Measurements from ENCODE around the gene UNC93B1.
A peak's percentile ranks its signal among the peaks of the same experiment; 100 is the strongest.

The UNC93B1 gene

DNA sequence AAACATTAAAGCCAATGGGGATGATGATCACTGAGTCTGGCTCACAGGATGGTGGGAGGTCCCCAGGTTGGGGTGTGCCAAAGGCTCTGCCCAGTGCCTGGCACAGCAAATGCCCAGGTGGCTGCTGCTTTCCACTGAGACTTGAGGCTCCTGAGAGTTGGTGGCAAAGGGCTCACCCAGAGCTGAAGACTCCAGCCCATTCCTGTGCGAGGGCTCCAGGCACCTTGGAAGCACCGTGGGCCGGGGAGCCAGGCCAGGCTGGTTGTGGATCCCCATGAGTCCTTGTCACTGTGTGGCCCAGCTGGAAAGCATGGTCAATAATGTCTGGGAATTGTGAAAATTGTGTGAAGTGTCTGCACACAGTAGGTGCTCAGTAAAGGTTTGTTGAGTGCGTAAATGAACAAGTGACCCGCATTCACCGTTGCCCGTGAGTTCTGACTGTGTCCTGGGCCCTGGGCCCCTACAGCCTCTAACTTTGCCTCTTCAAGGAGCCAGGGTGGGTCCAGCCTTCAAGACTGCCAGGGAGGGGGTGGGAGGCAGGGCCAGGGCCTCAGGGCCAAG lies 2.8 kb upstream of the UNC93B1 start:
- Mint-ChIP-seq H3K27me3 (ENCODE audit: low read depth) (peaks cover 53% of the 10 kb centered on the region), H3K9me3 (no peaks in the 10 kb centered on the region), H3K27ac (no peak overlapping the region), H3K4me1 (peaks cover 22% of the 10 kb centered on the region), H3K4me3 (peak overlapping the region in 2 of 3 experiments; percentile 43 to 53), H3K36me3 (ENCODE audit: low read depth) (no peaks in the 10 kb centered on the region)
- TF ChIP-seq, protein P1, sequence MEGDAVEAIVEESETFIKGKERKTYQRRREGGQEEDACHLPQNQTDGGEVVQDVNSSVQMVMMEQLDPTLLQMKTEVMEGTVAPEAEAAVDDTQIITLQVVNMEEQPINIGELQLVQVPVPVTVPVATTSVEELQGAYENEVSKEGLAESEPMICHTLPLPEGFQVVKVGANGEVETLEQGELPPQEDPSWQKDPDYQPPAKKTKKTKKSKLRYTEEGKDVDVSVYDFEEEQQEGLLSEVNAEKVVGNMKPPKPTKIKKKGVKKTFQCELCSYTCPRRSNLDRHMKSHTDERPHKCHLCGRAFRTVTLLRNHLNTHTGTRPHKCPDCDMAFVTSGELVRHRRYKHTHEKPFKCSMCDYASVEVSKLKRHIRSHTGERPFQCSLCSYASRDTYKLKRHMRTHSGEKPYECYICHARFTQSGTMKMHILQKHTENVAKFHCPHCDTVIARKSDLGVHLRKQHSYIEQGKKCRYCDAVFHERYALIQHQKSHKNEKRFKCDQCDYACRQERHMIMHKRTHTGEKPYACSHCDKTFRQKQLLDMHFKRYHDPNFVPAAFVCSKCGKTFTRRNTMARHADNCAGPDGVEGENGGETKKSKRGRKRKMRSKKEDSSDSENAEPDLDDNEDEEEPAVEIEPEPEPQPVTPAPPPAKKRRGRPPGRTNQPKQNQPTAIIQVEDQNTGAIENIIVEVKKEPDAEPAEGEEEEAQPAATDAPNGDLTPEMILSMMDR (IDR thresholded peaks at IDR 0.05; ENCODE audit: unreplicated experiment in 3 of 3), result no peak

DNA sequence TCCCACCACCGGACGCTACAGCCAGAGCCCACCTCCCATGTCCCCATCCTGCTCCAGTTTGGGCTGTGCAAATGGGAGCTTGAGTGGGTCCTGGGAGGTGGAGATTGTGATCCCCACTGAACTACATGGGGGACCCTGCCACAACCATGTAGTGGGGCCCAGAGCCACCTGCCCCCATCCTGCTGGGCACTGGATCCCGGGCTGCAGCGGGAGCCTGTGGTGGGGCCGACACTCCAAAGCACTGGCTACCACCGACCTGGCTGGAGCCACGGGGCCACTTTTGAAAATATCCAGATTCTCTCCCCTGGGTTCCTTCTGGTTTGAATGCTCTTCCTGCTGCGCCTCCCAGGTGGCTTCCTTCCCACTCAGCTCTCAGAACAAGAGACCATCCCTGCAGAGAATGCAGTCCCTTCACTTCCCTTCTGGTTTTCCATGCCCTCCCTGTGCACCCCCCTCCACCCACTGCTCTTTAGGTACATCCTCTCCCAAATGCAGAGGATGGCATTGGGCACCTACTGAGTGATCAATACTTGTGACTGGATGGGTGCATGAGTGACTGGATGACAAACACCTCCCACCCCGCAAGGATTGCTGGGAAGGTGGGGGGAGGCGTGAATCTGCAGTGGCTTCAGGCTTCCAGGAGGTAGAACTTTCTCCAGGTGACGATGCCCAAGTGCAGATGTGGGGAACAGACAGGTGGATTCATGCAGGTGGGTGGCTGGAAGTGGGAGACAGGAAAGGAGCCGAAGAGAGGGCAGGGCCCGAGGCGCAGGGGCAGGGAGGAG lies 846 bp upstream of the UNC93B1 start:
- Mint-ChIP-seq H3K9me3 (no peaks in the 10 kb centered on the region), H3K27me3 (ENCODE audit: low read depth) (peaks cover 47% of the 10 kb centered on the region), H3K27ac (no peak overlapping the region), H3K4me3 (peak overlapping the region; percentile 75 to 83 (median 82)), H3K4me1 (peaks cover 14% of the 10 kb centered on the region), H3K36me3 (ENCODE audit: low read depth) (no peaks in the 10 kb centered on the region)
- TF ChIP-seq, protein P1 (IDR thresholded peaks at IDR 0.05; ENCODE audit: unreplicated experiment in 3 of 3), result no peak

DNA sequence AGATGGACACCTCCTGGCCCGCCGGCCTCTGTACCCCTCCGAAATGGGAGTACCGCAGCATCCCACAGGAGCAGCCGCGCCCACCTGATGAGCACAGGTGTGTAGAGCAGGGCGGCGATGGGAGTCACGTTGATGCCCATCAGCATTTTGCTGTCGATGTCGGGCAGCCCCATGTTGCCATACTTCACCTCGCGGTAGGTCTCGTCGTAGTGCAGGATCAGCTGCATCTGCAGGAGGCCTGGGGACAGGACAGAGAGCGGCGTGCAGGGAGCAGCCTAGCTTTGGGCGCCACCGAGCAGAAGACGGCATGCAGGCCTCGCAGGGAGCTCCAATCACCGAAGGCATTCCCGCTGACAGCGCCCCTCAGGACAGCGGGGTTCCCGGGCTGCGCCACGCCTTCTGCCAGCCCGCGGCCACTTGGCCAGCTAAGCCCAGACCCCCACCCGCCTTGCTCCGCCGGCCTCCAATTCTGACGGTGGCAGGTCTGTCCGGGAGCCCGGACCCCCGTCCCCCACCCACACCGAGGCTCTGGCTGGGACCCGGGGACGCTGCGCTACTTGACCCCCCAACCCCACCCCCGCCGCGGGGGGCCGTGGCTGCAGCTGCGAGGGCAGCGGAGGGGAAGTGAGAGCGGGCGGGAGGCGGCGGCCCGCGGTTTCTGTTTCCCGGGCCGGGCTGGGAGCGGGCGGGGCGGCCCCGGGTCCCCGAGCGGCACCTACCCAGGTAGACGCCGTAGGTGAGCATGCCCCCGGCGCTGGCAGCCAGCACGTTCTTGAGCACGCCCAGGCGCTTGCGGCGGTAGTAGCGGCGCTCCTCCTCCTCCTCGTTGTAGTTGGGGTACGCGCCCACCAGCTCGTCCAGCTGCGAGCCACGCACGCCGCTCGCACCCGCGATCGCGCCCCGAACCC lies 705 bp downstream of the UNC93B1 start:
- Mint-ChIP-seq H3K36me3 (ENCODE audit: low read depth) (no peaks in the 10 kb centered on the region), H3K4me3 (peak overlapping the region; percentile 84 to 86 (median 84)), H3K4me1 (peaks cover 4% of the 10 kb centered on the region), H3K27me3 (ENCODE audit: low read depth) (peaks cover 44% of the 10 kb centered on the region), H3K9me3 (no peaks in the 10 kb centered on the region), H3K27ac (peak overlapping the region in 1 of 3 experiments; percentile 53)
- TF ChIP-seq, protein P1 (IDR thresholded peaks at IDR 0.05; ENCODE audit: unreplicated experiment in 3 of 3), result no peak

DNA sequence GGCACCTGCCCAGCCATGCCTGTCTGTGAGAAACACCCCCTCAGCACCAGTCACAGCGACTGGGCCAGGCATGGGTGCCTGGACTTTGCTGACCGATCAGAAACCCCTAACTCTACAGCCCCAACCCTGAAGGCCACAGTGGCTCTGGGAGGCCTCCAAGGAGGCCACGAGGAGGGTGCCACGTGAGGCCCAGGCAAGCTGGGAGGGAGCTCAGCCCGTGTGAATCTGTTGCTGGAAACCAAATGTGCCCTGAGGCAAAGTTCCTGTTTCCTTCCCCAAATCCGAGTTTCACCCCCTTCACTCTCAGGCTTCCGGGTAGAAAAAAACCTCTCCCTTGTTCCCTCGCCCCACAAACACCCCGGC lies 1.3 kb downstream of the UNC93B1 start:
- peaks cover 4% of the 10 kb centered on the region for H3K4me1 Mint-ChIP-seq
- H3K9me3 Mint-ChIP-seq, result no peaks in the 10 kb centered on the region
- H3K27ac Mint-ChIP-seq, result no peak overlapping the region
- H3K36me3 Mint-ChIP-seq (ENCODE audit: low read depth), result no peaks in the 10 kb centered on the region
- peaks cover 44% of the 10 kb centered on the region for H3K27me3 Mint-ChIP-seq (ENCODE audit: low read depth)
- H3K4me3 Mint-ChIP-seq, result peak overlapping the region; percentile 84 to 86 (median 84)
- TF ChIP-seq, protein P1 (IDR thresholded peaks at IDR 0.05; ENCODE audit: unreplicated experiment in 3 of 3), result no peak

DNA sequence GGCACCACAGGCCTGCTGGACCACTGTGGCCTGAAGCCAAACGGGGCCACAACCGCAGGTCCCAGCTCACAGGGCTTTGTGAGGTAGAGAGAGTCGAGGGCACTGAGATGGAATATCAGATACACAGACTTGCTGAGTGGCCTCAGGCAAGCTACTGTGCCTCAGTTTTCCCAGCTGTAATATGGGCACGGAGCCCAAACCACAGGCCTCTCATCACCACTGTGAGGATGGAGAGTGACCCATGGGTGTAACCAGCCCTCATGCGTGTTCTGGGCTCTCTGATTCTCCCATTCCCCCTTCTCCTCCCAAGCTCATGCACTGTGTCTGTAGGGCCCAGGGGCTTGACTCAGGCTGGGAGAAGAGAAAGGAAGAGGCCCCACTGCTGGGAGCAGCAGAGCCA lies 4.2 kb downstream of the UNC93B1 start:
- TF ChIP-seq, protein P1 (IDR thresholded peaks at IDR 0.05; ENCODE audit: unreplicated experiment in 3 of 3), result no peak
- H3K27ac Mint-ChIP-seq, result no peak overlapping the region
- no peak overlapping the region for H3K4me3 Mint-ChIP-seq
- H3K4me1 Mint-ChIP-seq, result peaks cover 4% of the 10 kb centered on the region
- no peaks in the 10 kb centered on the region for H3K36me3 Mint-ChIP-seq (ENCODE audit: low read depth)
- peaks cover 32% of the 10 kb centered on the region for H3K27me3 Mint-ChIP-seq (ENCODE audit: low read depth)
- no peaks in the 10 kb centered on the region for H3K9me3 Mint-ChIP-seq
